HG03342 (cell line): ENCODE data around the gene FPR1.

Experiments used
- ATAC-seq: cut with Tn5 transposase; IDR thresholded peaks from one replicate; pipeline ENCODE4 v1.9.1; 2021; ENCODE audit warnings: mild to moderate bottlenecking, moderate library complexity; ENCODE audit not compliant: unreplicated experiment

The FPR1 gene, protein sequence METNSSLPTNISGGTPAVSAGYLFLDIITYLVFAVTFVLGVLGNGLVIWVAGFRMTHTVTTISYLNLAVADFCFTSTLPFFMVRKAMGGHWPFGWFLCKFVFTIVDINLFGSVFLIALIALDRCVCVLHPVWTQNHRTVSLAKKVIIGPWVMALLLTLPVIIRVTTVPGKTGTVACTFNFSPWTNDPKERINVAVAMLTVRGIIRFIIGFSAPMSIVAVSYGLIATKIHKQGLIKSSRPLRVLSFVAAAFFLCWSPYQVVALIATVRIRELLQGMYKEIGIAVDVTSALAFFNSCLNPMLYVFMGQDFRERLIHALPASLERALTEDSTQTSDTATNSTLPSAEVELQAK

DNA sequence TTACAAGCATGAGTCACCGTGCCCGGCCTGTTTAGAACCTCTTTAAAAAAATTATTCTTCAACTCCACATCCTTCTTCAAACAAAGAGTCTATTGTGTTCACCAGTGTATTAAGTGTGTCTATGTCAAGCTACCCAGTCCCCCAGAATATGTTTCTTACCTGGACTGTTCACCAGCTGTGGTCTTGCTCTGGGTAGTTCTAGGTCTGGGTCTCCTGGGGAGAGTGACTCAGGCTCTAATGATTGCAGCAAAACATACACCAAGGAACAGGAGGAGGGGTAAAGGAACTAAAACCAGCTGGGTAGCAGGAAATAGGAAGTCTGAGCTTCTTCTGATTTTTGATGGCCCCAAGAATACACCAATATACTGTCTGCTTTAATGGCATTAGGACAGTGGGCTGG lies at the start of gene FPR1:
FPR1 (minus strand) TSS at position 224 of the 400 bp plus-strand sequence. CDS start 4,884 bp downstream, outside the sequence.
- ATAC-seq = no peak

DNA sequence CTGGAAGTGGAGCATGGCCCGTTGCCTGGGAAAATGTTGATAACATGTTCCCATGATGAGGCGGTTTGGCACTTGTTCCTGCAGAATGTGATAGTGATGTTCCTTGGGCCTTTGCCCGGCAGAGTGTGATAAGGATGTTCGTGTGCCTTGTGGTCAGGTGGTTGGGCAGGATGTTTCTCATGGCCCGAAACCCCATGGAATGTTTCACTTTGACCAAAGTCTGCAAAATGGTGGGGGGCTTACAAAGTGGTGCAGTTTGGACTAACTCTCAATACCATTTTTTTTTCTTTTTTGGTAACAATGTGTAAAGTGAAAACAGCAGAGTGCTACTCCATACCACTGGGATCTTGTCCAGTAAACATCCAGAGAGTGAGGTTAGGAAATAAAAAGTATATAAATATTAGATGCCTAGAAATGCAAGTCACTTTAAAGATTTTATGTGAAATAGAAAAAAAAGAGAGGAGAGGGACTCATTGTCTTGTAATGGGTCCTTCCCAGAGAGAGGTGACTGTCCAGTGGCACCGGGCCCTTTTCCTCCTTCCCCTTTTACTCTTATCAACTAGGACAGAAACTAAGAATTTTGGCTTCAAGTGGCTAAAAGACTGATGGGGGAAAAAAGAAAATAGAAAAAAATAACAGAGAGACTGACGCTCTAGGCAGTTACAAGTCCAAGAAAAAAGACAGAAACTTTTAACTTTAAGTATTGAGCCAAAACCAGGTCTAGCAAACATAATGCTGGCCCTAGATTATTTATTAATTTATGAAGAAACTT lies 49.0 kb upstream of the FPR1 start:
- ATAC-seq = no peak

DNA sequence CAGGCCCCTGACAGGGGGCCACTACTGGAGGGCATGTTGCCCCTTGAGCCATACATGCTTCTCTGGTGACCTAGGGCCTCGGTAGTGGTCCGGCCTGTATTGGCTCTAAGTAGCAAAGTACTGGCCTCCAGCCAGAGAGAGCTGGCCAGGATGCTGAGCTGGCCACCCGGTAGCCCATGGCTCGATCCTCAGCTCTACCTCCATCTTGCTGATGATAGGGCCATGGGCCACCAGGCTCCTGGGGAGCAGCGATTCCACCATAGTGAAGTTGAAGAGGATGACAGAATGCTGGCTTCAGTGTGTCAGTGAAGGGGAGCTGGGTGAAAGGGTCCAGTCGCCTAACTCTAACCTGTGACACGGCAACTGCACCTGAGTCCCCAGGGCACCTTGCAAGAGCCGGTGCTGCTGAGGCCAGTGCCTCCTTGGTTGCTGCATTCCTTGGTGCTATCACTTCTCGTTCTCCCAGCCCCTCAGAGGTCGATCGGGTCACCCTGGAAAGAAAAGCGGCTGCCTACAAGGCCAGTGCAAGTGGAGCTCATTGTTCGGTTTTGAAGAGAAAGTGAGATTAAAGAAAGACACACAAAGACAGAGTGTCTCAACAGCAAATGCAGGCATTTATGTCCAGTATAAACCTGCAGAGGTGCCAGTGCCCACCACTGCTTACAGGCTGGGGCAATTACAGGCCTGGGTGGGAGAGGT lies 48.2 kb upstream of the FPR1 start:
- no peak for ATAC-seq

DNA sequence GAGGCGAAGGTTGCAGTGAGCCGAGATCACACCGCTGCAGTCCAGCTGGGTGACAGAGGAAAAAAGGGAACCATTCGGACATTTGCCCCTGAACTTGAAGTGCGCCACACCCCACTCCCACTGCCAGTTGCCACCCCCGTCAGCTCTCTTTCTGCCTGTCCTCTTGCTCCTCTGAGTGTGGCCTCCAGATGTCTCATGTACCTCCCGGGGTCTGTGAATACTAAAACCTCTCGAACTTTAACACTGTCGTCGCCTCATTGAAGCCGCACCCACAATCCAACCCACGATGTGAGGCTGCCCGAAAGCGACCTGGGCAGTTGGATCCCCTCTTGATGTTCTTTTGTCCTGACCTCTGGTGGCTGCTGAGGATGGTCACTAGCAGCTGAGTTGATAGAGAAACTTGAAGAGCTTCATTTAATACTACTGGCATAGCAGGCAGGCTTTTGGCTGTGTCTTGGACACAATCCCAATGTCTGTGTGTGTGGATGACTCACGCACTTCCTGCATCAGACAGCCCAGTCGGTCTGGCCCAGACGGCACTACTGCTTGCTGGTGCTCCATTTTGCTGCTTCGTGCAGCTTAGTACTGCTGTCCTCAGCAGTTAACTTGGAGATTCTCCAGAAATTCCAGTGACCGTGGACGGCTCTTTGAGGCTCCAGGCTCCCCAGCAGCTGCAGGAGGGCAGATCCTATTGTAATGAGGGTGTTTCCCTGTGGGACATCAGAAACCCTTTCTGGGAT lies 47.5 kb upstream of the FPR1 start:
- no peak for ATAC-seq

DNA sequence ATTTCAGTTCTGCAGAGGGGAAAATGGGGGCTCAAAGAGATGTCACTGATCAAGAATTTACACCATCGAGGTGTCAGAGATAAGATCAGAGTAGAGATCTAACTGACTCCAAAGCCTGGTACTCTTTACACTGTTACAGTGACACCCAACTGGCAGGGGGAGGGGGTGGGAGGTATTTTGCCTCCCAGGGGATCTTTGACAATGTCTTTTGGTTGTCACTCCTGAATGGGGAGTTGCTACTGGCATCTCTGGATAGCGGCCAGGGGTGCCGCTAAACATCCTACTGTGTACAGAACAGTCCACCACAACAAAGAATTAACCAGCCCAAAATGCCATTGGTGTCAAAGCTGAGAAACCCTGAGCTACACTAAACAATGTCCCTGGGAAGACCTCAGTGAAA lies 46.4 kb upstream of the FPR1 start:
- no peak for ATAC-seq

DNA sequence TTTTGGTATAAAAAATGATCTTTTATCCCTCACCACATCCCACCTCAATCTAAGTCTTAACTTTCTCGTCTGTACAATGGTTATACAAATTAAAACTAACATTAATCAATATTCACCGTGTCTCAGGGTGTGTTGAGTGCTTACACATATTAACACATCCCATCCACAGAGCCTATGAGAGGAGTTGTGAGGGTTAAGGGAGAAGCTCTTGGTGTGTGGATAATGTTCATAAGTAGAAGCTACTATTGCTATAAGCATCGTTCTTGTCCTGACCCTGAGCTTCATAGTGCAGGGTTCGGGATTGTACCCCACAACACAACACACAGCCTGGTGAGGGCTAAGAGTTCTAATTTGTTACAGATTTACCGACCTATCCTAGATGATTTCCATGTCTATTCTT lies 45.8 kb upstream of the FPR1 start:
- ATAC-seq = no peak

DNA sequence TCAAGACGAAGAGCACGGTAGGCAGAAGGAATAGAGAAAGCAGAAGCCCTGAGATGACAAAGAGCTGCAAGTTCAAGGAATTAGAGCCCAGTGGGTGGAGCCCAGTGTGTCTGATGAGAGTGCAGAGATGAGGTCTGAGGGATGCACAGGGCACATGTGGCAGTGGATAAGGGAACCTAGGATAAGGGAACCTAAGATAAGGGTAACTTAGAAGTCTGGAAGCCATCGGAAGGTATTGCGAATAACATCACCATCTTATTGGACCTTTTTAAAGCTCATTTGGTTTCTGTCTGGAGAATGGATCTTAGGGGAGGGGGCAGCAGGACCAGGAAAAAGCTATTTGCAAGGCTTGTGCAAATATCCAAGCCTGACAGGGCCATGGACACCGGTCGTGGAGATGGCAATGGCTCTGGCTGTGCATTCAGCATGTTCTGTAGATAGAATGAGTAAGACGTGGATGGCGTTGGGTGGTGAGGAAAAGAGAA lies 44.6 kb upstream of the FPR1 start:
- no peak for ATAC-seq

DNA sequence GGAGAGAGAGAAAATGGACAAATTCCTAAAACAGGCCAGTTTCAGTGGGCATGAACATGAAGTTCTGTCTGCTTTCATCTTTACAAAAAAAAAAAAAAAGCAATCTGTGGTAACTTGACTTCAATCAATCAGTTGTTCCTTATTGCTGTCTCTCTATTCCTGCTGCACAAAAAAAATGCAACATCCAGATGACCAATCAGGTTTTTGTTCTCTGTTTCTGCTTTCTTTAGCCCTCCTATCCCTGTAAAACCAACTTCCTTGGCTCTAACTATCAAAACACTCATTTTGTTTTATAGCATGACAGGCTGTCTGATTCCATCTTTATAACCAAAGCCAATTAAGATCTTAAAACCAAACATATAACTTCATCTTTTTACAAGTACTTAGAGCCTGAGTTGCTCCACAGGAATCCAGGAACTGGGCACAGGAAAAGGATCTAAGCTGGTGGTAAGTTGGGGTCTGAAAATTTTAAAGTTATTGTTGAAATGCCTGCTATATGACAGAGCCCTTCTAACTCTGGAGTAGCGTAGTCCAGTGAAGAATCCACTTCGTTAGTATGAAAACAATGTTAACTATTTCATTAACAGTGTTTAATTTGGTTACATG lies 43.3 kb upstream of the FPR1 start, which contains the start of gene FPR3:
FPR3 (plus strand) TSS at position 273 of the 606 bp plus-strand sequence. CDS start 28,592 bp downstream, outside the sequence.
- no peak for ATAC-seq

DNA sequence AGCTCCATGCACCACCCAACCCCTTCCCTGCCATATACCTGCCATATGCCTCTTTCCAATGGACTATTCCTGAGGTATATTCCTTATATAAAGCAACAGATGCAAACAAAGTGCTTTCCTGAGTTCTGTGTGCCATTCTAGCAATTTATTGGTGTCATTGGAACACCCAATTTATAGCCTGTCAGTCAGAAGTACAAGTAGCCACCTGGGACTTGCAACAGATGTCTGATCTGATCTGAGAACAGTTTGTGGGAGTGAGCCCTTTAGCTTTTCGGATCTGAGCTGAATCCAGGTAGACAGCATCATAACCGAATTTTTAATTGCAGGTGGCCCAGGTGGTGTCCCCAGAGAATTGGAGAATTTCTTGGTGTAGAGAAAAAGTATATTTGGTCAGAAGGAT lies 42.3 kb upstream of the FPR1 start:
- ATAC-seq = no peak

DNA sequence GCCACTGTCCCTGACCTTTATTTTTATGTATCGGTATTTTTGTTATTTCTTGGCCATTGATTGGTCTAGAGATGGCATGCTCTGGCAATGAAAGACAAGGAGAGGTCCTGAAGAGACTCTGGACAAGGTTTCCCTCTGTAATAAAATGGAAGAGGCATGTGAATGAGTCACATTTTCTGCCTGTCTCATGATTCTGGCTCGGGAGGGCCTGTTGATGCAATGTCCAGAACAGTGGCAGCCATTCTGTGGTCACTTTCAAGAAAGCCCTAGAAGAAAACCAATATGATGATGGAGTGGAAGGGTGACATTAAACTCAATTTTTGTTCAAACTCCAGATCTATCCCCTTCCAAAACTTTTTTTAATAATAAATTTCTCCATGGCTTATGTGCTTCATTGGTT lies 41.3 kb upstream of the FPR1 start:
- no peak for ATAC-seq

DNA sequence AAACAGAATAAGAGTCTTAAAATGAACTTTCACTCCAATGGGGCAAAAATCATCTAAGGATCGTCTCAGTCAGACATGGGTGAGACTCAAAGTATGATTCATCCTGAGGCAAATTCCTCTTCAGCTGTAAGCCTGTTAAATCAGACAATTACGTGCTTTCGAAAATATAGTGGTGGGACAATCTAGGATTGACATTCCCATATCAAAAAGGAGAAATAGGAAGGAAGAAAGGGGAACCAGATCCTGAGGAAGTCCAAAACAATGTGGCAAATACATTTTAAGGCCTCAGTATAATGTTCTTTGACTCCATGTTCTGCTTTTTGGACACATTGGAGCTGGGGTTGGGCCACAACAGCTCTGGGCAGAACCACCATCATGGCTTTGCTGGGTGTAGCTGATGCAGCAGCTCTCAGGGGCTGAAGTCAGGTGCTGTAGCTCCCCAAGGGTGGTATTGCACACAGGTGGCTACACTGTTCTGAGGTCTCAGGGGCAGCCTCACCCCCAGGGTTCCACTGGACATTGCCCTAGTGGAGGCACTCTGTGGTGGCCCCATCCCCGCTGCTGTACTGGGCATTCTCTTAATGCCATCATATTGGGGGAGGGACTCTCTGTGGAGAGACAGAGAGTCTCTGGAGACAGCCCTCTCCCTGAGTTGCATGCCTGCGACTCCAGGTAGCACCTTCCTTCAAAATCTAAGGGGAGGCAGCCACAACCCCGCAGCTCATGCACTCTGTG lies 37.5 kb upstream of the FPR1 start:
- no peak for ATAC-seq

DNA sequence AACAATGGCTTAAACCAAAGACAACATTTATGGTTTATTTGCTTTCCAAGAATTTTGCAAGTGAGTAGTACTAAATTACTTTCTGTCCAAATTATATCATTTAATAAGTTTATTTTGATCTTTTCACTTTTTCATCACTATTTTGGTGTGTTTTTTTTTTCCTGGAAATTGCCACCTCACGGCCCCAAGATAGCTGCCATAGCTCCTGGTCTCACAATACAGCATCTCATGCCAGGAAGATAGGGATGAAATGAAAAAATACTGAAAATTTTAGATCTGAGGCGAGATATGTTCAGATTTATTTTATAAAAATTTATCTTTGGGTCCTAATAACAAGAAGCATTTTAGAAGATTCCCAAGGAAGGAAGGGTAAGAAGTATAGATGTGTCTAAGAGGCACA lies 36.4 kb upstream of the FPR1 start:
- ATAC-seq = no peak

DNA sequence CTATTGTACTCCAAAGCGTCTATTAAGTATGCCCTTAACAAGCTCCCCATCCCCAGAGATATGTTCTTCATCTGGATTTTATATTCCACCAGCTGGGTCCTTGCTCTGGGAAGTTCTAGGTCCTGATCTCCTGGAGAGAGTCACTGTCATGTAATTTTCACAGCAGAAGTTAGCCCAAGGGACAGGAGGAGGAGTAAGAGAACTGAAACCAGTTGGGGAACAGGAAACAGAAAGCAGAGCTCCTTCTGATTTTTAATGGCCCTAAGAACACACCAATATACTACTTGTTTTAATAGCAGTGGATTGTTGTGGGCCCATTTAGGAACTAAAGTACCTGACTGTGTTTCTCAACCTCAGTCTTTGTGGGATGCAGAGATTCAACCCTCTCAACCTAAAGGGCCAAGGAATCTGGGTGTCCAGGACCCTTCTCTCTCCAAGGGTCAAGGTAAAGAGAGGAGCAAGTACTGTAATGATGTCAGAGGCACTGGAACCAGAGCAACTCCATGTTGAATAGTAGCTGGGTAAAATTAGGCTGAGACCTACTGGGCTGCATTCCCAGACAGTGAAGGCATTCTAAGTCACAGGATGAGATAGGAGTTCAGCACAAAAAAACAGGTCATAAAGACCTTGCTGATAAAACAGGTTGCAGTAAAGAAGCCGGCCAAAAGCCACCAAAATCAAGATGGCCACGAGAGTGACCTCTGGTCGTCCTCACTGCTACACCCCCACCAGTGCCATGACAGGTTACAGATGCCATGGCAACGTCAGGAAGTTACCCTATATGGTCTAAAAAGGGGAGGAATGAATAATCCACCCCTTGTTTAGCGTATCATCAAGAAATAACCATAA lies 35.2 kb upstream of the FPR1 start:
- ATAC-seq = no peak

DNA sequence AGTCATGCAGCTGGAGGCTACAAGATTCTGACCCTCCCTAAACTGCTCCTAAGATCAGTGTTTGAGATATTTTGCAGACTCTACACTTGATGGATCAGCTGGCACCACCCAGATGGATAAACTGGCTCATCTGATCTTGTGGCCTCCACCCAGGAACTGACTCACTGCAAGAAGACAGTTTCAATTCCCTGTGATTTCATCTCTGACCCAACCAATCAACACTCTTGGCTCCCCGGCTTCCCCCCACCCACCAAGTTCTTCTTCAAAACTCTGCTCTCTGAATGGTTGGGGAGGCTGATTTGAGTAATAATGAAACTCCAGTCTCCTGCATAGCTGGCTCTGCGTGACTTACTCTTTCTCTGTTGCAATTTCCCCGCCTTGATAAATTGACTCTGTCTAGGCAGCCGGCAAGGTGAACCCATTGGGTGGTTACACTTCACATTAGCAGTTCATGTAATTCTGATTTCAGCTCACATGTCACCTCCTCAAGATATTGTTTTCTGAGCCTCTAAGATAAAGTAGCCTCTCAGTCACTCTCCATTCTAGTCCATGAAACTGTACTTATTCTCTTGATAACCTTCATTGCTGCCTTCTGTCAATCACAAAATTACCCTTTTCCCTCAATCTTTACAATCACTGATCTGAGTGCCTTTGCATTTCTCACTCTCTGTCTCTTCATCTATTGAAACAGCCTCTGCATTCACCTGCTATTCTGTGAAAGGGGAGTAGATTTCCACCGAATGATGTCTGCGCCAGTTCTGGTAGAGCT lies 33.4 kb upstream of the FPR1 start:
- ATAC-seq = no peak

DNA sequence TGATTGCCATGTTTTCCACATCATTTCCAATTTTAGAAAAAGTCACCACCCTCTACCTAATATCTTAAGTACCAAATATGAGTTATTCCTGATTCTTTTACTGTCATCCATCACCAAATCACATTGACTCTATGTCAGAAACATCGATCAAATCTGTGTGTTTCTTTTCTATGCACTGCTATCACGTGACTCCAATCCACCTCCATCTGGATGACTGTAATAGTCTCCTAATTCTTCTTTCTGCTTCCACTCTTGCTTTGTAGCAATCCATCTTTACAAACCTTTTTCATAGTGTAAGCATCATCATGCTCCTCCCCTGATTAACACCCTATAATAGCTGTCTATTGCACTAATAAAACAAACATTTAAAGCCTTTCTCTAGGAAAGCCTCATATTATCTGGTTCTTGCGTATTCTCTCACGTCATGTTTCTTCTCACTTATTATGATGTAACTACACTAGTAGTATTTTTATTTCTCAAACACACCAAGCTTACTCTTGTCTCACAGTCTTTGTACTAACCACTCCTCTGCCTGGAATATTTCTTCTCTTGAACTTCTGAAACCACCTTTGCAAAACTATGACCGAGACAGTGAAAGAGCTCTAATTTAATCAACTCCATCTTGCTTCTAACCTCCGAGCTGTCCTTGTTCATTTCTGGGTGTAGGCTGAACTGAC lies 32.6 kb upstream of the FPR1 start:
- ATAC-seq = no peak

DNA sequence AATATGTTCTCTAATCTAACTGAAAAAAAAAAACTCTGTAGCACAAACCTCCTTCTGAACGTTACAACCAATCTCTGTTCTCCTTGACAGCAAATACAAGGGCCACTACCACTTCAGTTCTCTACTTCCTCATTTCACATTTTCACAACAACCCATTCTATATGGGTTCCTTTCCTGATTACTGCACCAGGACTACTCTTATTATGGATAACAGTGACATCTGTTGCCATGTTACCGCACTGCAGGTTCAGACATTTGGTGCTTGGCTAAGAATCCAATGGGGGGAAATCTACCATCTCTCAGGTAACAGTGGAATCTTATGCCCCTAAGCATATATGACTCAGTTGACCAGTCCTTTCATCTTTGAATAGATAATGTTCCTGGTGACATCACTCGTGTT lies 31.7 kb upstream of the FPR1 start:
- no peak for ATAC-seq

DNA sequence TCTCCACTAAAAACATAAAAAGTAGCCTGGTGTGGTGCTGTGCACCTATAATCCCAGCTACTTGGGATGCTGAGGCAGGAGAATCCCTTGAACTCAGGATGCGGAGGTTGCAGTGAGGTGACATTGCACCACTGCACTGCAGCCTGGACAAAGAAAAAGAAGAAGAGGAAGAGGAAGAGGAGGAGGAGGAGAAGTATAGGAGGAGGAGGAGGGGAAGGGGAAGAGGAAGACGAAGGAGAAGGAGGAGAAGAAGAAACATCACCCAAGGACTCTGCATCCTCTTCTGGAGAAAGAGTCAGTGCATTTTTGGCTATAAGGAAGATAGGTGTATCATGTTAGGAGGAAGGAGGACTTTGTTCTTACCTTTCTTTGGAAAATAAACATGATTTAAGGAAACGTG lies 30.3 kb upstream of the FPR1 start:
- ATAC-seq = no peak

DNA sequence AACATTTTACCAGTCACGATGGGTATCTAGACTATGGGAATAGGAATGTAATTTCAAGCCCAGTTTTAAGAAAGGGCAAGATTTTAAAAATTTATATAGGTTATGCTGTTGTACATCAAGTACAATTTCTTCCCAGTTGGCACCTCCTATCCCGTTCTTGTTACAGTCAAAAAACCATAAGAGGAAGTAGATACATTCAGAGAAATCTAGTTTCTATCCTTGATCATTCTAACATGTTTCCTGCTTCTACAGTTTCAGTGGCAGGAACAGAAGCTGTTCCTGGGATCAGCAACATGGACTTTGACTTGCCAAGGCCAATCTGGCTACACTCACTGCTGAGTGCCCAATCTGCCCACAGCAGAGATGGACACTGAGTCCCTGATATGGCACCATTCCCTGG lies 28.6 kb upstream of the FPR1 start:
- ATAC-seq = no peak
